Left renal pelvis (tissue), 4 donors: ENCODE data around the gene SLAMF9. TPM values are rescaled to one million over a fixed set of nuclear protein-coding genes. Genes with fewer than 3 reads are reported as not detected.

Source experiments
- DNase-seq, 4 donors: peaks; one replicate each; pipeline ENCODE4 v3.0.0-alpha.2; 2013; ENCODE audit warnings: low read depth in 4 of 4, low spot score in 3 of 4
- polyA plus RNA-seq, 4 donors: library from polyadenylated mRNA; unstranded; fragments of 120-200 nt; gene quantifications; one replicate each; pipeline ENCODE4 v1.2.1, GENCODE V29; 2013; ENCODE audit not compliant: insufficient read length in 4 of 4

SLAMF9 gene
- polyA plus RNA-seq, 4 donors: not detected

DNA sequence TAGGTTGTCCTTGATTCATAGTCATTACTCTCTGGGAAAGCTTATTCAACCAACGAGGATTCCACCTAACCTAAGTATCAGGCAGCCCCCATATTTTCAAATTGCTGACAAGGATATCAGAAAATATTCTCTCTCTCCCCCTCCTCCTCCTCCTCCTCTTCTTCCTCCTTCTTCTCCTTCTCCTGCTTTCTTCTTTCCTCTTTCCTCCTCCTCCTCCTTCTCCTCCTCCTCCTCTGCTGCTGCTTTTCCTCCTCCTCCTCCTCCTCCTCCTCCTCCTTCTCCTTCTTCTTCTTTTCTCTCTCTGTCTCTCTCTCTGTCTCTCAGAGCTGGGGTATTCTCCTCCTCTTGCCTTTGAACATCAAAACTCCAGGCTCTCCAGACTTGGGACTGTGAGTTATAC lies 6.1 kb downstream of the SLAMF9 start:
- no peak for DNase-seq

DNA sequence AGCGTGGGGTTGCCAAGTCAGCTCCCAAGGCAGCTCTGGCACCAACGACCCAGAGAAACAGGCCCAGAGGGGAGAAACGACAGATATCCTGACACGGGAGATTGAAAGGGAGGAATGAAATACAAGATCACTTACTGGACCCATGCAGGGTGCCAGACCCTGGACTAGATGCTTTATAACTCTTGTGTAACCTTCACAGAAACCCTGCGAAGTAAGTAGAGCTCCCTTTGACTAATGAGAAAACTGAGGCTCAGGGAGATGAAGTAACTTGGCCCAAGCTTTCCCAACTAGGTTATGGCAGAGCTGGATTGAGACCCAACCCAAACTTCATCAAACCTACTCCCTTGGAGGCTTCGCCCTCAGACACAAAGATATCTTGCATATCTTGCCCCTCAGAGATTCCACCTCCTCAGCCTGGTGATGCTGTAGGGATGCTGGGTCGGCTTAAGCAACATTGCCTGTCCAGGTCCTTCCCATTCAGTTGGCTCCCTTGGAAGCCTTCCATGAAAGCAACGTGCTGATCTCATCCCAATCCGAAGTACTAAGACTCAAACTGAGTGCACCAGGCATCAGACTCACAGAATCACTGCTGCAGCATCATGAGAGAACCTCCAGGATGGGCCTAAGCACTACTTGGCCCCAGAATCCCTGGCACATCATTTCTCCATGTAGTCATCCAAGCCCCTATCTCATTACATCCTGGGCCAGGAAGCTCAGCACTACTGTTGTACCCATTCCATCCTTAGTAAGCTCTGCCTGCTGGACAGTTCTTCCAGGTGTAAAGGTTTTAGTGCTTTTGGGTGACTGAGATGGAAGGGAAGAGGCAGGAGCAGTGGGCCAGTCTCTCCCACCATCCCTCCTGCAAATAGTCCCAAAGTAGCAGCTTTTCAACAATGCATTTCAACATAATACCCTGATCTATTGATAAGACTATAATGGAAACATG lies 7.5 kb downstream of the SLAMF9 start:
- no peak for DNase-seq

DNA sequence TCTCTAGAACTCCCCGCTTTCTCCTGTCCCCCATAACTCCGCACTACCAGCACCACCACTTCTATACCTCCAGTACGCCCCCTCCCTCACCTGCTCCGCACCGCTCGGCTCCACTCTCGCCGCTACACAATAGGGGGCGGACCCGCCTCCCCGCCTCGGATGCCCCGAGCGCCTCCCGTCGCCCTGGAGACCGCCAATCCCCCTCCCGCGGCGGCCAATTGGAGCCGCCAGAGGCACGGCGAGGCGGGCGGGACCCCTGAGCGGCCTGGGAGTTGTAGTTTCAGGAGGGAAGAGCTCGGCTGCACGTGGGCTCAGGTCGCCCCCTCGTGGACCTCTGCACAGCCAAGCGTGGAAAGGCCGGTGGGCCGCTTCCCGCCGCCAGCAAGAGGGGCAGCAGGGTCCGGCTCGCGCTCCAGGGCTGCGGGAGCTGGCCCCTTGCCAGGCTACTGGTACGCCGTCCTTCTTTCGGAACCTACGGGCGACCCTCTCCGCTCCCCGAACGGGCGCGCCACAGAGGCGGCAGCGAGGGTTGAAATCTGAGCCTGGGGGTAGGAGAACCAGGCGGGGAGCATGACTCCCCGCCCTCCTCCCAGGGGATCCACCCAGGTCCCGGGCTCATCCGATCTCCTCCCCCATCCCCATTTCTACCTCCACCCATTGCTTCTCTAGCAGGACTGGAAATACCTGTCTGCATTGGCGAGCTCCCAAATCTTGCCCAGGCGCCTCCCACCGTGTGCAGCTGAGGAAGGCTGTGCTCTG lies 8.4 kb downstream of the SLAMF9 start, which contains the start of gene IGSF9:
TSS of gene IGSF9 (minus strand) at position 131 of the 759 bp plus-strand sequence. CDS start 2,159 bp downstream, outside the sequence.
- peak in 3 of 4 donors; percentile 74 to 84 (median 77) for DNase-seq

DNA sequence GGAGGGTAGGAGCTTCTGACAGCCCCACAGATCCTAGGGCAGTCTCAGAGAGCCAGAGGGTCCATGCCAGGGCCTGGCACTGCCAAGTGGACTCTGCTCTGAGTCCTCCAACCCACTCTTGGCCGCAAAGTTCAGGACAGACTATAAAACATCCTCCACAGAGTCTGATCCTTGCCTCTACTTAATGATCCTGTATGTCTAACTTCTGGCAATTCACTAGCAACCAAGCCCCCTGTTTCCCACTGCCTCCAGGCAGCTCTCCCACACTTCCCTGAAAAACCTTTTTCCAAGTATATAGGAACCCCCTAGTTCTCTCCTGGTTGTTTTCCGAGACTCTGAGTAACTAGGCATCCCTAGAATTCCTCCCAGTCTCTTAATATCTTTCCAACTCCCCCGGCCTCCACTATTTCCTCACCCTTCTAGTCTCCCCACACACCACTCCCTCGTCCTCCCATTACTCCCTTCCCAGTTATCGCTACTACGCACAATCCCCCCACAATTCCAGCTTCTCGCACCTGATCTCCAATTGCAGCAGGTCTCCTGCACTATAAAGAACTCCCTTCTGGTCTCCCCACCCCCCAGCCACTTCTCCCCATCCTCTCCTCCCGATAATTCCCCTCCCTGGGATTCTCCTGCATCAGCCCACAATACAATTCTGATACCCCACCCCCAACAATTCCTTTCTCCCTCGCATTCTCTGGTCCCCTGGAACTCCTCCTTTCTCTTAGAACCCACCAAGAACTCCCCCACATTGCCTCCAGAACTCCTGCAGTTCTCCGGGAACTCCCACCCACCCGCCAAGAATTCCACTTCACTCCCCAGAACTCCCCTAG lies 9.2 kb downstream of the SLAMF9 start:
- DNase-seq: no peak

DNA sequence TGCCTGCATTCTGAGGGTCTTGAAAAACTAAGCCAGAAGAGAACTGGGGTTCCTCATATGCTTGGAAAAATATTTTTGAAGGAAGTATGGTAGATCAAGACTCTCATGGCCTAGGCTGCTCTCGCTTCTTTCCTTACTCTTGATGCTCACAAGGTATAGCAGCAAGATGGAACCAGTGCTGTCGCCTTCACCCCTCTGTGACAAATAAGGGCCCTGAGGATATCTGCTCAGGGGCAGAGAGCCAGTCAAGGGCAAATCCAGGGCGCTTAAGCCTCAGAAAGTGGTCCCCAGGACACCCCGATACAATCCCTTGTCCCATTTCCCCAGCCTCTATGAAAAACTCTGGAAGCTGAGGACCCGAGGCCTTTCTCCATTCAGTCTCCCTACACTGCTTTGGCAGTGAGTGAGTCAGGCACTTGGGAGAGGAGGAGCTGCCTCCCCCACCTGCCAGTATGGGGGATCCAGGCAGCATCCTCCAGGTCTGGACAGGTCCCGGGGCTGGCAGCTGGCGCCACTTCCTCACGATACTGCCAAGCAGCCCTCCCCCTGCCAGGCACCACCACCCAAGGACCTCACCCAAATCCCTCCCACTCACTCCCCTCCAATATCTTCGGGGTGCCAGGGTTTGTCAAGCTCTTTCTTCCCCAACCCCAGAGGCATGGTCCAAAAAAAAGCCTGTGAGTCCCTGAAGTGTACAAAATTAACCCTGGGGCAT lies 10.0 kb downstream of the SLAMF9 start:
- DNase-seq: no peak

DNA sequence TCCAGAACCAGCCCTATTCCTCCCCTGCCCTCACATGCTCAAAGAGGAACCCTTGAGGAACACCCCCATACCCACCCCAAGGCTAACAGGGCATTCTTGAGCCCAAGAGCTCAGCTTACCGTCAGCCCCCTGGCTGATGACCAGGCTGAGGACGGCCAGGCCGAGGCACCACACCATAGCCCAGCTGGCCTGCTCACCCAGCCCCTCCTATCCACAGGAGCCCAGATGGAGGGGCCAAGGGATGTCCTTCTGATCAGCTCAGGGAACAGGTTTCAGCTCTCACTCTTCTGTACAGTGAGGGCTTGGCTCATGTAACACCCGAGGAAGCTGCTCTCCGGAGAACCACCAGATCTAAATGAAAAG lies 10.8 kb downstream of the SLAMF9 start:
- DNase-seq: no peak

DNA sequence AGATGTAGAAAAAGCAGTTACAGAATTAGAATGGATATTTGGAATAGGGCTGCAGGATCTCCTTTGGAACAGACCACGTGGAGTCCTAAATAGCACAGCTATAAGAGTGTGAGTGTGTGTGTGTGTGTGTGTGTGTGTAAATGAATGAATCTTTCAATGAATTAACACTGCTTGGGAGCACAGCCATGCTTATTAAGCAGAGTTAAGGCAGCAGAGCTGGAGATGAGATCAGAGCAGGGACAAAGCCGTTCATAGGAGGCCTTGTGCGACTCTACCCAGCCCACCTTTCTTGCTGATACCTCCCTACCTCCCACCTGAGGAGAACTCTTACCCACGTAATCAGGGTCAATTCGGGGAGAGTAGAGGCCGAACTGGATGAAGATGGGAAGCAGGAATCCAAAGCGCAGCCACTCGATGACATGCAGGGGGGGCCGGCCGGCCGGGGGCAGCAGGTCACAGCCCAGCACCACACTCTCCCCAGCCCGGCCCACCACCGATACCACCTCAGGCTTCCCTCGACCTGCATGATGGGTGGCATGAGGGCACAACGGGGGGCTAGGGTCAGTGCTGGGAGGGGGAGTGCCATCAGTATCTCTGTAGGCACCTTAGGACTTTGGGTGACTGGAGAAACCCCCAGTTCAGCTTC lies 11.3 kb downstream of the SLAMF9 start:
- no peak for DNase-seq

DNA sequence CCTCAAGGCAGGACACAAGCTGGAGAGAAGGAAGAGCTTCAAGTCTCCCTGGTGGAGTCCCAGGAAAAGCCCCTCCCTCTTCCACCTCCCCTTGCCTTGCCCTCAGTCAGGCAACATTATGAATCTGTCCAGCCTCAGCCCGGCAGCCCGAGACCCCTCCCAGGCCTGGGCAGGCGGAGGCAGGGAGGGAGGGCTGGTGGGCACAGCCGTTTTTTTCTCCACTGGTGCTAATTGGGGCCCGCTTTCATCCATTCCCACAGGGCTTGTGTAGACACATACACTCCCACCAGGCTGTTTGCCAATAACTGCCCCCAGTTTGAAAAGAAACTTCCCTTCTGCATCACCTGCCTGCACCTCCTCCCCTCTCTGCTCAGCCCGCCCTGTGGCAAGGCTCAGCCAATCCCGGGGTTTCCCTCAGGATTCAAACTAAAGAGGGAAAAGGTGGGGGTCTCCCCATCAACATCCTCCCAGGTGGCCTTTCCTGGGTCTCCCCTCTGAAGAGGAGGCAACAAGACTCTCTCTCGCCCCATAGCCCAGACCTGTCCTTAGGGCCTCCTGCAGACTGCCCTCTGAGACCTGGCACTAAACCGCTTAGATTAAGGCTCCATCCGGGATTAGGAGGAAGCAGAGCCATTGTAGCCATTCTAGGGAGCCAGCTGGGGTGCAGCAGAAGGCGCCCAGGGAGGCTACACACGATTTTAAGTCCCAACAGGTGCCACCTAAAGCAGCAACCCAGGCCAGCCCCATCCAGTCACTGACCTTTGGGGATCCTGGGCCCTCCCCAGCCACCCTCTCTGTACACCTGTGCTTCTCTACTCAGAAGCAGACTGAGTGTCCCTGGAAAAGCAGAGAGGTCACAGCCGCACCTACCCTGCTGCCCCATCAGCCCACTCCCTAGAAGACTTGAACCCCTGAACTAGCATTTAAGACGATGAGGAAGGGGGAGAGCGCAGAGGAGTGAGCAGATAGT lies 12.2 kb downstream of the SLAMF9 start:
- no peak for DNase-seq

DNA sequence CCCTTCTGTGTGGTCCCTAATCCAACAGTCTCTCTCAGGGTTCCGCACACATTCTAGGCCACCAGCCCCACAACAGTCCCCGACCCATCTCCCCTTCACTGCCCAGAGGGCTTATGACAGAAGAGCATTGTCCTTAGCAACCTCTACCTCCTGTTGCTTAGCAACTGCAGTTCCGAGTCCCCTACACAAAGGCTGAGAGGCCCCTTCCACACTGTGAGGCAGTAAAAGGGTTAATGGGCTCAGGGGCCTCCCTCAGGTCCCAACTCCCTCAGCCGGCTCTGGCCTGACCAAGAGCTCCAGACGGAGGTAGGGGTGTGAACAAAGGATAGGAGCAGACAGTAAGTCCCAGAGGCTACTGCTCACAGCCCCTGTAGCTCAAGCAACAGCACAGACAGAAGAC lies 12.9 kb downstream of the SLAMF9 start:
- DNase-seq: no peak

DNA sequence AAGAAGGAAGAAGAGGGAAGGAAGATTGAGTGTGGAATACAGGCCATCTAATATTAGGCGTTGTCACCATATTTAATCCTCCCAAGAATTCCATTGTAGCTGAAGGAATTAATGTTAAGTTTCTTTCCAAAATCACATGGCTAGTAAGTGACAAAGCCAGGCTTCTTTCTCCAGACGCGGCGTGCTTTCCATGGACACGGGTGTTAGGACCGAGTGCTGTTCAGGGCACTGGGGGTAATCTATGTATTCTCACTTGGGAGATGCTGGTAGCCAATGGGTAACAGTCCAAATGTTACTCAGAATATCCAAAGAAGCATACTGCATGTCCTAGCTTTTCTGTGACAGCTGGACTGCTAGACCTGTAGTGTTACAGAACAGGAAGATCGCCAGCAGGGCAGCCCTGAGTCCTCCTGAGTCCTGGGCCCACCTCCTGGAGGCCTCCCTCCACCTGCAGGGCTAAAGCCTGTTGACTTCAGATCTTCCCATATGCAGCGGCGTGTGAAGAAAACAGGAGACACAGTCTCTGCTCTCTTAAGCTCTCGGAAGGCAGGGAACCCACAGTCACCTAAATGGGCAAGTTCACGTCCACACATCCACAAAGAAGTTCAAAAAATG lies 13.9 kb downstream of the SLAMF9 start:
- DNase-seq: no peak

DNA sequence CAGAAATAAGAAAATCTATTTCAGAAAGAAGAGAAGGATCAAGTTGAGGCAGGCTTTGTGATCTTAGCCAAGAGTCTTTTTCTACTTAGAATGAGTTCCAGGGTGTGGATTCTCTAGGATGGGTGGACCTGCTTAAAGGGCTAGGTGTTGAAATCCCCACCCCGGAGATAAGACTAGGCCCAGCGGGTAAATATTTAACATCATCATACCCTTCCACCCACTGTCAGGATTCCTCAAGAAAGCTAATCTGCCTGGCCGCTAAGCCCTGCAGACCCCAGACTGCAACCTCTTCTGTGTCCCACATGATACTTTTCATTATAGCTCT lies 14.4 kb downstream of the SLAMF9 start:
- no peak for DNase-seq

DNA sequence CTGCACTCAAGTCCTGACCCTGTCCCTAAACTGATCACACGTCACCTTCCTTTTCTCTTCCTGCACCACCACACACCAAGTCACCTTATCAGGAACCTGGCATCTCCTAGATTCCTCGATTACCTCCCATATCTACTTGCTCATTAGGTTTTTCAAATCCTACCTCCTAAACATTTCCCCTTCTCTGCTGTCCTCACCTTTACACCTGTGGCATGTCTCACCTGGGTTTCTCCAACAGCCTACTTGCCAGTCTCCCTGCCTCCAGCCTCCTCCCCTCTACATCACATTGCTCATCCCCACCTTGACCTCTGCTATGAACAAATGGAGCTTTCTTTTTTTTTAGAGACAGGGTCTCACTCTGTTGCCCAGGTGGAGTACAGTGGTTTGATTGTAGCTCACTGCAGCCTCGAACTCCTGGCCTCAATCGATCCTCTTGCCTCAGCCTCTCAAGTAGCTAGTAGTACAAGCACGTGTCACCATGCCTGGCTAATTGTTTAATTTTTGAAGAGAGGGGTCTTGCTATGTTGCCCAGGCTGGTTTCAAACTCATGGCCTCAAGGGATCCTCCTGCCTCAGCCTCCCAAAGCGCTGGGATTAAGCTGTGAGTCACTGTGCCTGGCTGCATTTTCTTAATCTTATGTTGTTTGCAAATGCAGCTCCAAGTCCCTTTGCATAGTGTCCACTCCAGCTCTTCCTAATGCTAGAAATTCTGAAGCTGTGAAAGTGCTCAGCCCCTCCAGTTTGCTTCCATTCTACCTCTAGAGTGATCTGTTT lies 14.9 kb downstream of the SLAMF9 start:
- no peak for DNase-seq

DNA sequence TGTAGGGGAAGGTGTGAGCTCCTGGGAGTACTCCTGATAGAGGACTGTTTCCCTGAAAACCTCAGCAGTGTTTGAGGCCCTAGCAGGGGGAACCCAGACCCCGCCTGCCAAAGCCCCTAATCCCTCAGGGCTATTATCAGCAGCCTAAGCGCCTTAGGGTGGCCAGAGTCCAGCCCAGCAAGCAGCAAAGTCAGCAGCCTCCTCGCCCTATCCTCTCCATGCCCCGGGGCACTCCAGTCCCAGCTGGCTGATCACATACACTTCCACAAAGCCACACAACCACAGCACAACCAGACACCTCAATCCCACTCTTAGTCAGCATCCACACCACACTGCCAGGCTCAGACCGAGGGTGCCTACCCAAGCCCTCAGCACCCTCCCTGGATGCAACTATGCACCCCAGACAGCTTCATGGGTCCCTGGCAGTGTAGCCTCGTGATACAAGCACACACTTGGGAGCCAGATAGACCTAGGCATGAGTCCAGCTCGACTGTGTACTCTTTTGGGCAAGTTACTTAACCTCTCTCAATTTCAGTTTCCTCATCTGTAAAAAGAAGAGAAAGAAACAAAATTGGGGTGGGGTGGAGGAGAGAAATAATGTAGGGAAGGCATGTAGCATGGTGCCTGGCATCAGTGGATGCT lies 15.7 kb downstream of the SLAMF9 start:
- DNase-seq: no peak

DNA sequence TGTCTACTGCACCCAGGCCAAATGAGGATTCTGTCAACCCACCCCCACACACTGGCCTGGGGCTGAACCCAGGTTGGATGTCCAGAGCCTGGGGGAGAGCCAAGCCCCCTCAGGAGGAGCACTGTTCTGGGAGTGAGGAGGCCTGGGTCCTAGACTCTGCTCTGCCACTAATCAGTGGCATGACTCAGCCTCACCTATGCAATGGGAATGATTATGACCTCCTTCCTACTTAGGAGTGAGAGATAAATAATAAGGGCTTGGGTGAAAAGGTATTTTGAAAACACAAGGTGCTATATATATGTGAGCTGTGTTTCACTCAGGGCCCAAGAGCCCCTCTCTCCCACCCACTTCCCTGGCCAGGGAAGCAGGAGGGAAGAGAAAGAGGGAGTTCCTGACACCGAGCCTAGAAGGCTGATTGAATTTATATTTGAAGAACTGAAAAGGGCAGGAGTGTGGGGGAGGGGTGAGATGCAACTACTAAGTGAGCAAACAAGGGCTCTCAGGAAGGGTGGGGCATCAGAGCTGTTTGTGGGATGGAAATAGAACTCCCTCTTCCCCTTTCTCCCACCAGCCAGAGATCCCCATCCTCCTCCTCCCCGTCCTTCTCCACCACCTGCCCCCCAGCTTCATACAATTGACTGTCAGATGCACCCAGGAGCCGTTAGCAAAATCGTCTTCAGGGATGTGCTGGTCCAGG lies 16.8 kb downstream of the SLAMF9 start:
- no peak for DNase-seq

DNA sequence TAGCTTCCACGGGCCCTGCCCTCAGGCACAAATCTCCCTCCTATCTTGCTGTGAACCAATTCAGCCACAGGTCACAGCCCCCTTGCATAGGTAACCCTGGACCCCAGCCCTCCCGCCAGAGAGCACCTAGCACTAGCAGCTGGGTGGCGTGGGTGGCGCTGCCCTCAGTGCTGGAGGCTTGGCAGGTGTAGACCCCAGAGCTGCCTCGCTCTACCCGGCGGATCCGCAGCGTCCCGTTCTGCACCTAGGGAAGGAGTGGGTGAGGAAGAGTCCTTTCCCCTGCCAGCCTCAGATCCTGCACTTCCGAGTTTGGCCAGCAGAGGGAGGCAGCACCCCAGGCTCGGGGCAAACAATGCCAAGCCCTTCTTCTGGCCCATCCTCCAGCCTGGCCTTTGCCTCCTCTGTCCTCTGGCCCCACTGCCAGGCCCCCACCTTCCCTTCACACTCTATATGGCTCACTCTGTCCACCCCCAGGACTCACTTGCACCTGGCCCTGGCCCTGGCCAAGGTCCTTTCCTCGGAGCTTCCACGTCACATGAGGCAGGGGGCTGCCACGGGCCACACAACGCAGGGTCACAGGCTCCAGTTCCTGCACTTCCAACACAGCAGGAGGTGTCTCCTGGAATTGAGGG lies 17.6 kb downstream of the SLAMF9 start:
- no peak for DNase-seq

DNA sequence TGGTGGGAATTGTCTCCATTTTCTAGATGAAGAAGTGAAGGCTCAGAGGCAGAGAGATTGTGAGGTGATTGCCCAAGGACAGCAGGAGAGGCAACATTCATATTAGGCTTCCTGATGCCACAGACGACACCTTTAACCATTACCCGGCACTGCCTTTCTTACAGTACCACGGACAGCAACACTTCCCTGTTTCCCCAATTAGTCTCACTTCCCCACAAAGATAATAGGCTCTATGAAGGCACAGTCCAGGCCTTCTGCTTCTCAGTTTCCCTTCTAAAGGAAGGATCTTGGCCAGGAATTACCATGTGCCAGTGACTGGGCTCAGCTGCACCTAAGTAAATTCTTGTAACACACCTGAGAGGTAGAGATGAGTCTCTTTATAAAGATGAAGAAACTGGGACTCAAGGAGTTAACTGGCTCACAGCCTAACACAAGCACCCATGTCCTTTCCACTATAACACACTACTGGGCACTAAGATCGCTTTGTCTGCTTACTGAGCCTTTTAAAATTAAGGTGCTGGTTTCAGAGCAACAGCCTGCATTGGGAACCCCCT lies 18.2 kb downstream of the SLAMF9 start:
- no peak for DNase-seq
